SK-N-SH (cell line): ENCODE measurements around the gene TEPSIN. TPM values are rescaled to one million over a fixed set of nuclear protein-coding genes. Genes with fewer than 3 reads are reported as not detected.

Experiments
- CTCF ChIA-PET: fragments of 300-600, 350-600 bp; formaldehyde crosslinking; extraction: SDS; loops from one replicate; lab custom pipeline; 2021; lab: Yijun Ruan, JAX
- POLR2A ChIA-PET: fragments of 350-600 bp; sonication (Branson Sonifier 250); formaldehyde crosslinking; extraction: SDS; loops from one replicate; lab custom pipeline; 2020; ENCODE audit warnings: antibody characterized with exemption, inconsistent platforms; lab: Yijun Ruan, JAX
- DNase-seq: peaks from one replicate; pipeline ENCODE4 v3.0.0; 2012
- H2AFZ ChIP-seq: fragments of 200-600 bp; sonication (generic); 2 replicates; pipeline ENCODE4 v1.8.1; 2016; ENCODE audit warnings: antibody characterized with exemption, mild to moderate bottlenecking, low read depth
- H3F3A ChIP-seq: fragments of 200-600 bp; sonication (generic); replicated peaks from 2 replicates; pipeline ENCODE3; 2016; ENCODE audit warnings: antibody characterized with exemption, mild to moderate bottlenecking; ENCODE audit not compliant: insufficient read depth
- H3K27ac ChIP-seq, 2 experiments: fragments of 200-500 bp in 1 of 2; fragments of 200-600 bp in 1 of 2; sonication (Bioruptor generic) in 1 of 2; sonication (generic), shearing (Covaris generic) in 1 of 2; 2 replicates each; pipeline versions ENCODE4 v1.5.1 to v1.6.1; 2014 to 2016; ENCODE audit warnings: low read depth in 2 of 2, inconsistent platforms in 1 of 2, low read length in 1 of 2, mild to moderate bottlenecking in 1 of 2, mixed read lengths in 1 of 2
- H3K27me3 ChIP-seq: fragments of 200-600 bp; sonication (generic), shearing (Covaris generic); 2 replicates; pipeline ENCODE4 v1.6.1; 2016; ENCODE audit warnings: mixed run types; ENCODE audit not compliant: insufficient read depth
- H3K36me3 ChIP-seq, 2 experiments: fragments of 200-500 bp in 1 of 2; fragments of 200-600 bp in 1 of 2; sonication (Bioruptor generic) in 1 of 2; sonication (generic) in 1 of 2; replicated peaks in 1 of 2; 2 replicates each; pipeline versions ENCODE3 to v1.5.1; 2014 to 2016; ENCODE audit warnings: low read length in 1 of 2, mild to moderate bottlenecking in 1 of 2; ENCODE audit not compliant: insufficient read depth in 2 of 2, control insufficient read depth in 1 of 2
- H3K4me1 ChIP-seq, 2 experiments: fragments of 200-500 bp in 1 of 2; fragments of 200-600 bp in 1 of 2; sonication (Bioruptor generic) in 1 of 2; sonication (generic), shearing (Covaris generic) in 1 of 2; 2 replicates each; pipeline versions ENCODE4 v1.5.1 to v1.6.1; 2014 to 2016; ENCODE audit warnings: low read depth in 1 of 2, low read length in 1 of 2, mixed run types in 1 of 2; ENCODE audit not compliant: insufficient read depth in 2 of 2, control insufficient read depth in 1 of 2
- H3K4me2 ChIP-seq: fragments of 200-600 bp; sonication (generic), shearing (Covaris generic); 2 replicates; pipeline ENCODE4 v1.6.1; 2017; ENCODE audit warnings: mixed run types
- H3K4me3 ChIP-seq, 2 experiments: fragments of 200-500 bp in 1 of 2; fragments of 200-600 bp in 1 of 2; sonication (Bioruptor generic) in 1 of 2; sonication (generic), shearing (Covaris generic) in 1 of 2; 2 replicates each; pipeline versions ENCODE4 v1.5.1 to v1.8.1; 2014 to 2016; ENCODE audit warnings: low read depth in 2 of 2, inconsistent platforms in 1 of 2, low read length in 1 of 2, mild to moderate bottlenecking in 1 of 2, mixed read lengths in 1 of 2, moderate library complexity in 1 of 2
- H3K79me2 ChIP-seq: fragments of 200-600 bp; sonication (generic); 2 replicates; pipeline ENCODE4 v1.8.1; 2017; ENCODE audit warnings: mild to moderate bottlenecking; ENCODE audit not compliant: insufficient read depth
- H3K9ac ChIP-seq: fragments of 200-600 bp; sonication (generic); 2 replicates; pipeline ENCODE4 v1.6.1; 2017; ENCODE audit warnings: mixed run types
- H3K9me2 ChIP-seq: fragments of 200-600 bp; sonication (generic); 2 replicates; pipeline ENCODE4 v1.6.1; 2017; ENCODE audit warnings: mixed run types
- H3K9me3 ChIP-seq: fragments of 200-600 bp; sonication (generic); 2 replicates; pipeline ENCODE4 v1.6.1; 2017; ENCODE audit warnings: mixed run types, mild to moderate bottlenecking, moderate library complexity
- H4K20me1 ChIP-seq: fragments of 200-600 bp; sonication (generic); 2 replicates; pipeline ENCODE4 v1.6.1; 2017; ENCODE audit warnings: mild to moderate bottlenecking, mixed run types; ENCODE audit not compliant: insufficient read depth
- CTCF ChIP-seq: fragments of 200-600 bp; sonication (generic); IDR thresholded peaks from 2 replicates; pipeline ENCODE4 v1.6.1; 2017; ENCODE audit warnings: antibody characterized with exemption, mild to moderate bottlenecking, moderate library complexity
- ELF1 ChIP-seq: IDR thresholded peaks from 2 replicates; pipeline ENCODE4 v1.4.0; 2012
- FOSL2 ChIP-seq: IDR thresholded peaks from 2 replicates; pipeline ENCODE4 v1.4.0; 2012; ENCODE audit warnings: low read depth, mild to moderate bottlenecking, moderate library complexity, borderline replicate concordance
- FOXJ3 ChIP-seq: sonication (generic); formaldehyde crosslinking; IDR thresholded peaks from 2 replicates; pipeline ENCODE4 v1.5.1; 2020; ENCODE audit warnings: mild to moderate bottlenecking, missing genetic modification reagents
- MEF2A ChIP-seq: IDR thresholded peaks from 2 replicates; pipeline ENCODE4 v1.4.0; 2012; ENCODE audit warnings: low read depth, borderline replicate concordance
- RAD21 ChIP-seq: IDR thresholded peaks from 2 replicates; pipeline ENCODE4 v1.6.1; 2012; ENCODE audit warnings: mild to moderate bottlenecking, low read length
- RFX5 ChIP-seq: IDR thresholded peaks from 2 replicates; pipeline ENCODE4 v1.6.1; 2012; ENCODE audit warnings: mild to moderate bottlenecking, improper control_type of control experiment, low read length
- RXRA ChIP-seq: IDR thresholded peaks from 2 replicates; pipeline ENCODE4 v1.4.0; 2012; ENCODE audit warnings: low read depth, mild to moderate bottlenecking, borderline replicate concordance
- SMC3 ChIP-seq: IDR thresholded peaks from 2 replicates; pipeline ENCODE4 v1.6.1; 2012; ENCODE audit warnings: low read depth, low read length, improper control_type of control experiment
- TAF1 ChIP-seq: IDR thresholded peaks from 2 replicates; pipeline ENCODE4 v1.6.1; 2012; ENCODE audit warnings: low read depth, mild to moderate bottlenecking, low read length, moderate library complexity, borderline replicate concordance
- WGBS: methylation state at CpG from one replicate; pipeline ENCODE4 v1.1.6; 2017; ENCODE audit warnings: low lambda C conversion rate; 5-methylcytosine and 5-hydroxymethylcytosine counted together
- polyA plus RNA-seq, 3 experiments: library from polyadenylated mRNA; depleted of rRNA; stranded (reverse); fragments of >200 nt; gene quantifications; 2 replicates each; pipeline ENCODE4 v1.2.3, GENCODE V29; 2012

The TEPSIN gene
- polyA plus RNA-seq, 1 of the 3 experiments (the other 2 are of a cell fraction) = 35.3 TPM

- 97% methylated on average over 23 of the region's 28 CpGs for WGBS
- peaks cover 4% of the 10 kb centered on the region for H3F3A ChIP-seq
- DNase-seq = no peak
- TF ChIP-seq RAD21 (no peak), FOSL2 (no peak), MEF2A (no peak), TAF1 (no peak), RFX5 (no peak), RXRA (no peak)
- no peaks in the 10 kb centered on the region for H3K9me3 ChIP-seq
- H3K27ac ChIP-seq = no peak overlapping the region
- POLR2A ChIA-PET = interaction anchor here (1.4 kb wide), 1 partner anchor 8 kb away, joined by 7 read pairs; the partner anchor contains the start of genes NDUFAF8 and TEPSIN
- H3K9me2 ChIP-seq = no peaks in the 10 kb centered on the region
- H3K27me3 ChIP-seq = no peaks in the 10 kb centered on the region
- H3K79me2 ChIP-seq = peaks cover 6% of the 10 kb centered on the region; the same call in 1 of the 2 replicates
- CTCF ChIA-PET = interaction anchor here (2.6 kb wide), 1 partner anchor 104 kb away, joined by 11 read pairs; no protein-coding TSS in a partner anchor
- no peak overlapping the region for H3K4me2 ChIP-seq
- H2AFZ ChIP-seq = no peak overlapping the region
- peaks cover 11% of the 10 kb centered on the region for H4K20me1 ChIP-seq
- no peak overlapping the region for H3K9ac ChIP-seq
- peaks cover 0 to 36% of the 10 kb centered on the region in 2 experiments; a peak in 1 of 4 replicates for H3K4me1 ChIP-seq
- H3K36me3 ChIP-seq = peaks cover 25 to 53% of the 10 kb centered on the region in 2 experiments
- H3K4me3 ChIP-seq = no peak overlapping the region
Observed at GRCh38 chr17:81246679-81247338, 8.0 kb upstream of the TEPSIN start.

- H3K9ac ChIP-seq = no peak overlapping the region
- H3K9me2 ChIP-seq = no peaks in the 10 kb centered on the region
- H3K79me2 ChIP-seq = peaks cover 10% of the 10 kb centered on the region; the same call in 1 of the 2 replicates
- peaks cover 20 to 53% of the 10 kb centered on the region in 2 experiments for H3K36me3 ChIP-seq
- no peak for DNase-seq
- no peak overlapping the region for H2AFZ ChIP-seq
- H3F3A ChIP-seq = peaks cover 4% of the 10 kb centered on the region
- CTCF ChIA-PET = interaction anchor here (1.2 to 2.6 kb wide), 2 partner anchors 8 to 104 kb away, joined by 3 to 11 read pairs; no protein-coding TSS in a partner anchor
- no peak overlapping the region for H3K27ac ChIP-seq
- H3K4me1 ChIP-seq = peaks cover 0 to 35% of the 10 kb centered on the region in 2 experiments; a peak in 1 of 4 replicates
- H3K27me3 ChIP-seq = no peaks in the 10 kb centered on the region
- 100% methylated on average over 6 of the region's 10 CpGs for WGBS
- POLR2A ChIA-PET = no interaction called here
- TF ChIP-seq SMC3 = no peak
- peaks cover 13% of the 10 kb centered on the region for H4K20me1 ChIP-seq
- no peaks in the 10 kb centered on the region for H3K9me3 ChIP-seq
- H3K4me2 ChIP-seq = no peak overlapping the region
- no peak overlapping the region for H3K4me3 ChIP-seq
Observed at GRCh38 chr17:81246343-81246670, 7.5 kb upstream of the TEPSIN start.

GRCh38 chr17:81245665-81246342 is 6.9 kb upstream of the TEPSIN start:
- Histone ChIP-seq H3K27me3 (no peaks in the 10 kb centered on the region), H3K9me2 (no peaks in the 10 kb centered on the region), H3K36me3 (peaks cover 17 to 53% of the 10 kb centered on the region in 2 experiments), H3K9me3 (no peaks in the 10 kb centered on the region)
- no peak for TF ChIP-seq FOXJ3 (CRISPR knock-in tag)
- no peak for TF ChIP-seq ELF1
- TF ChIP-seq CTCF = no peak
- no peak for TF ChIP-seq RAD21
- TF ChIP-seq, all 33 proteins: peak for 0
- POLR2A ChIA-PET = interaction anchor here (1.1 kb wide), 1 partner anchor 239 kb away, joined by 3 read pairs; no protein-coding TSS in a partner anchor
- Histone ChIP-seq H3K9ac (no peak overlapping the region), H3K4me3 (no peak overlapping the region), H3K79me2 (peaks cover 15% of the 10 kb centered on the region; the same call in 1 of the 2 replicates), H3K4me1 (peaks cover 0 to 36% of the 10 kb centered on the region in 2 experiments; a peak in 1 of 4 replicates), H3K4me2 (no peak overlapping the region), H3K27ac (peak overlapping the region in 1 of 2 experiments; percentile 62; a peak in 1 of 4 replicates), H4K20me1 (peaks cover 13% of the 10 kb centered on the region), H3F3A (peaks cover 4% of the 10 kb centered on the region), H2AFZ (no peak overlapping the region)
- no peak for DNase-seq
- 95% methylated on average over 29 of the region's 37 CpGs for WGBS
- CTCF ChIA-PET = interaction anchor here (0.7 to 12.8 kb wide), 5 partner anchors 9 to 222 kb away, joined by 3 to 133 read pairs (median 3); no protein-coding TSS in a partner anchor
